Measurements from ENCODE around the gene TRAK1.
"Not testable (repeated sequence)": the region's sequence is repeated elsewhere in the genome, so short reads cannot be mapped to it uniquely, and the experiment has no call there.

Gene TRAK1

GRCh38 chr3:42097566-42097946 lies 6.4 kb downstream of the TRAK1 start:
- no peak overlapping the region for H3K4me3 ChIP-seq (ENCODE audit: low read depth, low read length)
- TF ChIP-seq, protein P1, sequence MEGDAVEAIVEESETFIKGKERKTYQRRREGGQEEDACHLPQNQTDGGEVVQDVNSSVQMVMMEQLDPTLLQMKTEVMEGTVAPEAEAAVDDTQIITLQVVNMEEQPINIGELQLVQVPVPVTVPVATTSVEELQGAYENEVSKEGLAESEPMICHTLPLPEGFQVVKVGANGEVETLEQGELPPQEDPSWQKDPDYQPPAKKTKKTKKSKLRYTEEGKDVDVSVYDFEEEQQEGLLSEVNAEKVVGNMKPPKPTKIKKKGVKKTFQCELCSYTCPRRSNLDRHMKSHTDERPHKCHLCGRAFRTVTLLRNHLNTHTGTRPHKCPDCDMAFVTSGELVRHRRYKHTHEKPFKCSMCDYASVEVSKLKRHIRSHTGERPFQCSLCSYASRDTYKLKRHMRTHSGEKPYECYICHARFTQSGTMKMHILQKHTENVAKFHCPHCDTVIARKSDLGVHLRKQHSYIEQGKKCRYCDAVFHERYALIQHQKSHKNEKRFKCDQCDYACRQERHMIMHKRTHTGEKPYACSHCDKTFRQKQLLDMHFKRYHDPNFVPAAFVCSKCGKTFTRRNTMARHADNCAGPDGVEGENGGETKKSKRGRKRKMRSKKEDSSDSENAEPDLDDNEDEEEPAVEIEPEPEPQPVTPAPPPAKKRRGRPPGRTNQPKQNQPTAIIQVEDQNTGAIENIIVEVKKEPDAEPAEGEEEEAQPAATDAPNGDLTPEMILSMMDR (IDR thresholded peaks at IDR 0.05; ENCODE audit: low read depth, low read length) = no peak

GRCh38 chr3:42098171-42098570 lies 7.0 kb downstream of the TRAK1 start:
- no peak overlapping the region for H3K4me3 ChIP-seq (ENCODE audit: low read depth, low read length)
- TF ChIP-seq, protein P1 (IDR thresholded peaks at IDR 0.05; ENCODE audit: low read depth, low read length) = no peak

GRCh38 chr3:42099020-42099765 lies 8.0 kb downstream of the TRAK1 start:
- TF ChIP-seq, protein P1 (IDR thresholded peaks at IDR 0.05; ENCODE audit: low read depth, low read length) = no peak
- H3K4me3 ChIP-seq (ENCODE audit: low read depth, low read length) = no peak overlapping the region

DNA sequence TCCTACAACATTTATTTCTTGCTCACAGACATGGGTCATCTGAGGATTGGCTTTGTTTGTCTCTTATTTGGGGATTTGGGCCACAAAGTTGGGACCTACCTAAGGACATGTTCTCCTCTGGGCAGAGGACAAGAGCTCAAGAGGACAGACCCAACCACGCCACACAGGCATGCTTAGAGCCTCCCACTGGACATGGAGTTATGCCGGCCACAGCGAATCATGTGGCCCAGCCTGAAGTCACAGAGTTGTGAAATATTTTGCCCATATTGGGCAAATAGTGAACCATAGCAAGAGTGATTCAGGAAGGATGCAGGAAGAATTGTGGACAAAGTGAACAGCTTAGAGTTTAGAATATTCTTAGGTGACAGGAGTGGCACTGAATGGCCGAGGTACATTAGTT lies 9.9 kb downstream of the TRAK1 start:
- TF ChIP-seq, protein P1 (IDR thresholded peaks at IDR 0.05; ENCODE audit: low read depth, low read length) = no peak

GRCh38 chr3:42101481-42101880 lies 10.3 kb downstream of the TRAK1 start:
- TF ChIP-seq, protein P1 (IDR thresholded peaks at IDR 0.05; ENCODE audit: low read depth, low read length) = no peak

More for the DNA sequence above, 9.9 kb downstream of the TRAK1 start:
- no peak overlapping the region for H3K4me3 ChIP-seq (ENCODE audit: low read depth, low read length)

GRCh38 chr3:42102571-42102970 lies 11.4 kb downstream of the TRAK1 start:
- H3K4me3 ChIP-seq (ENCODE audit: low read depth, low read length) = no peak overlapping the region
- TF ChIP-seq, protein P1 (IDR thresholded peaks at IDR 0.05; ENCODE audit: low read depth, low read length) = no peak

More at GRCh38 chr3:42101481-42101880, 10.3 kb downstream of the TRAK1 start:
- H3K4me3 ChIP-seq (ENCODE audit: low read depth, low read length) = no peak overlapping the region

GRCh38 chr3:42103921-42104665 lies 12.9 kb downstream of the TRAK1 start:
- not testable (repeated sequence) for H3K4me3 ChIP-seq (ENCODE audit: low read depth, low read length)

DNA sequence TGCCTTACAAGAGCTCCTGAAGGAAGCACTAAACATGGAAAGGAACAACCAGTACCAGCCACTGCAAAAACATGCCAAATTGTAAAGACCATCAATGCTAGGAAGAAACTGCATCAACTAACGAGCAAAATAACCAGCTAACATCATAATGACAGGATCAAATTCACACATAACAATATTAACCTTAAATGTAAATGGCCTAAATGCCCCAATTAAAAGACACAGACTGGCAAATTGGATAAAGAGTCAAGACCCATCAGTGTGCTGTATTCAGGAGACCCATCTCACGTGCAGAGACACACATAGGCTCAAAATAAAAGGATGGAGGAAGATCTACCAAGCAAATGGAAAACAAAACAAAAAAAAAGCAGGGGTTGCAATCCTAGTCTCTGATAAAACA lies 14.8 kb downstream of the TRAK1 start:
- H3K4me3 ChIP-seq (ENCODE audit: low read depth, low read length) = not testable (repeated sequence)

All from WI38 (cell line).